IMR-90 (cell line): ENCODE results near the gene ALDH5A1. TPM values are rescaled to one million over a fixed set of nuclear protein-coding genes. Genes with fewer than 3 reads are reported as not detected.

ENCODE experiments used
- ATAC-seq: fragments of 200-7000 bp; cut with Tn5 transposase; 2 replicates; pipeline ENCODE4 v1.9.1; 2020; ENCODE audit warnings: low read depth, mild to moderate bottlenecking, moderate library complexity
- BruUV-seq: library from RNA; stranded (reverse); fragments of 400-500 nt; replicated peaks from 2 replicates; lab custom pipeline; 2021; lab: Mats Ljungman, UMichigan
- CTCF ChIA-PET: fragments of 300-600 bp; formaldehyde crosslinking; extraction: SDS; loops from one replicate; lab custom pipeline; 2021; ENCODE audit warnings: antibody characterized with exemption; lab: Yijun Ruan, JAX
- POLR2A ChIA-PET: fragments of 300-600 bp; sonication (Branson Sonifier 250); formaldehyde crosslinking; loops from one replicate; lab custom pipeline; 2022; ENCODE audit warnings: antibody characterized with exemption; ENCODE audit not compliant: unreplicated experiment; lab: Charles Lee
- DNase-seq: peaks from one replicate; pipeline ENCODE4 v3.0.0; 2013
- H2AFZ ChIP-seq: replicated peaks from 2 replicates; pipeline ENCODE3; 2013; ENCODE audit warnings: low read length, mild to moderate bottlenecking; ENCODE audit not compliant: poor library complexity
- H2AK5ac ChIP-seq: 2 replicates; pipeline ENCODE4 v1.6.1; 2013; ENCODE audit warnings: low read depth, low read length, inconsistent platforms
- H2AK9ac ChIP-seq: replicated peaks from 2 replicates; pipeline ENCODE3; 2013; ENCODE audit warnings: mild to moderate bottlenecking, low read depth, low read length, moderate library complexity; ENCODE audit not compliant: poor library complexity
- H2BK120ac ChIP-seq: 2 replicates; pipeline ENCODE4 v1.6.1; 2013; ENCODE audit warnings: low read depth, low read length, inconsistent platforms
- H2BK15ac ChIP-seq: 3 replicates; pipeline ENCODE4 v1.6.1; 2013; ENCODE audit warnings: low read depth, low read length, inconsistent platforms
- H2BK20ac ChIP-seq: 2 replicates; pipeline ENCODE4 v1.6.1; 2013; ENCODE audit warnings: low read depth, mild to moderate bottlenecking, inconsistent platforms, low read length, moderate library complexity
- H2BK5ac ChIP-seq: 2 replicates; pipeline ENCODE4 v1.6.1; 2013; ENCODE audit warnings: mild to moderate bottlenecking, low read depth, low read length, inconsistent platforms; ENCODE audit not compliant: poor library complexity, severe bottlenecking
- H3K14ac ChIP-seq: replicated peaks from 2 replicates; pipeline ENCODE4 v1.6.1; 2013; ENCODE audit warnings: low read depth, low read length, inconsistent platforms
- H3K18ac ChIP-seq: 2 replicates; pipeline ENCODE4 v1.6.1; 2013; ENCODE audit warnings: low read depth, low read length, control low read depth
- H3K23ac ChIP-seq: 2 replicates; pipeline ENCODE4 v1.6.1; 2013; ENCODE audit warnings: low read depth, low read length, inconsistent platforms
- H3K27ac ChIP-seq: 2 replicates; pipeline ENCODE4 v1.5.1; 2013; ENCODE audit warnings: mild to moderate bottlenecking, control low read depth, low read length; ENCODE audit not compliant: insufficient read depth
- H3K27me3 ChIP-seq: 2 replicates; pipeline ENCODE4 v1.6.1; 2013; ENCODE audit warnings: low read length; ENCODE audit not compliant: control insufficient read depth, insufficient read depth
- H3K36me3 ChIP-seq: 2 replicates; pipeline ENCODE4 v1.6.1; 2013; ENCODE audit warnings: low read length, mixed read lengths; ENCODE audit not compliant: control insufficient read depth, insufficient read depth
- H3K4ac ChIP-seq: 2 replicates; pipeline ENCODE4 v1.6.1; 2013; ENCODE audit warnings: low read depth, low read length, inconsistent platforms
- H3K4me1 ChIP-seq: 2 replicates; pipeline ENCODE4 v1.6.1; 2013; ENCODE audit warnings: low read length, mixed read lengths; ENCODE audit not compliant: control insufficient read depth, insufficient read depth
- H3K4me2 ChIP-seq: 2 replicates; pipeline ENCODE4 v1.6.1; 2013; ENCODE audit warnings: low read depth, mild to moderate bottlenecking, control low read depth, low read length, moderate library complexity
- H3K4me3 ChIP-seq: 2 replicates; pipeline ENCODE4 v1.5.1; 2013; ENCODE audit warnings: low read depth, mild to moderate bottlenecking, control low read depth, low read length, moderate library complexity; ENCODE audit not compliant: insufficient read depth
- H3K56ac ChIP-seq: 2 replicates; pipeline ENCODE4 v1.6.1; 2013; ENCODE audit warnings: low read length, inconsistent platforms; ENCODE audit not compliant: insufficient read depth; ENCODE audit errors: extremely low read depth
- H3K79me1 ChIP-seq, 2 experiments: 2 replicates each; pipeline ENCODE4 v1.6.1; 2013; ENCODE audit warnings: low read length in 2 of 2, inconsistent platforms in 1 of 2, low read depth in 1 of 2
- H3K9ac ChIP-seq: 2 replicates; pipeline ENCODE4 v1.6.1; 2013; ENCODE audit warnings: low read depth, low read length, control low read depth
- H3K9me1 ChIP-seq: 2 replicates; pipeline ENCODE4 v1.6.1; 2013; ENCODE audit warnings: low read length, inconsistent platforms; ENCODE audit not compliant: insufficient read depth
- H3K9me3 ChIP-seq: 2 replicates; pipeline ENCODE4 v1.6.1; 2013; ENCODE audit warnings: low read length; ENCODE audit not compliant: control insufficient read depth, insufficient read depth
- H4K20me1 ChIP-seq: 2 replicates; pipeline ENCODE4 v1.6.1; 2013; ENCODE audit warnings: low read length, inconsistent platforms; ENCODE audit not compliant: insufficient read depth
- H4K5ac ChIP-seq: 2 replicates; pipeline ENCODE4 v1.6.1; 2013; ENCODE audit warnings: mild to moderate bottlenecking, low read depth, low read length, control low read depth
- H4K8ac ChIP-seq, 2 experiments: 2 replicates each; pipeline ENCODE4 v1.6.1; 2013; ENCODE audit warnings: low read depth in 2 of 2, low read length in 2 of 2, control low read depth in 1 of 2, inconsistent platforms in 1 of 2
- H4K91ac ChIP-seq: 2 replicates; pipeline ENCODE4 v1.6.1; 2013; ENCODE audit warnings: low read depth, low read length, inconsistent platforms; ENCODE audit not compliant: insufficient read depth
- BHLHE40 ChIP-seq: fragments of 150-350 bp; IDR thresholded peaks from 2 replicates; pipeline ENCODE4 v1.6.1; 2016; ENCODE audit warnings: mild to moderate bottlenecking, low read depth, low read length
- CTCF ChIP-seq: conservative IDR thresholded peaks from 2 replicates; pipeline ENCODE4 v1.5.1; 2012; ENCODE audit warnings: mild to moderate bottlenecking, low read depth, low read length, improper control_type of control experiment
- WGBS, 2 experiments: methylation state at CpG; one replicate each; pipeline versions ENCODE4 v1.1.5 to v1.1.7; 2013; ENCODE audit warnings: missing lambda C conversion rate in 2 of 2; ENCODE audit not compliant: insufficient read length in 1 of 2; ENCODE audit errors: extremely low coverage in 2 of 2; 5-methylcytosine and 5-hydroxymethylcytosine counted together
- dilution Hi-C: fragments of 300-500 bp; cut with HindIII; formaldehyde crosslinking; loops from one replicate; pipeline ENCODE4 v1.14.3; 2018; ENCODE audit warnings: low sequenced_read_pairs; ENCODE audit not compliant: unreplicated experiment
- in situ Hi-C: fragments of 300-500 bp; cut with MboI; formaldehyde crosslinking; loops from 3 replicates; pipeline ENCODE4 v1.14.3; 2019; ENCODE audit warnings: low sequenced_read_pairs, inconsistent platforms, mixed read lengths
- intact Hi-C: fragments of 100-400 bp; cut with micrococcal nuclease; formaldehyde crosslinking; loops from 2 replicates; pipeline ENCODE4 v1.10.0; 2022
- polyA plus RNA-seq, 3 experiments: library from polyadenylated mRNA; depleted of rRNA; stranded (reverse); fragments of >200 nt; gene quantifications; 2 replicates each; pipeline ENCODE4 v1.2.3, GENCODE V29; 2012; ENCODE audit warnings: low replicate concordance in 1 of 3
- total RNA-seq: library from RNA; depleted of rRNA; stranded (reverse); fragments of >200 nt; gene quantifications from 2 replicates; pipeline ENCODE4 v1.2.3, GENCODE V29; 2012

Gene ALDH5A1
- total and polyA plus RNA-seq, 2 of the 4 experiments (the other 2 are of a cell fraction) = 0.36 to 0.48 TPM

DNA sequence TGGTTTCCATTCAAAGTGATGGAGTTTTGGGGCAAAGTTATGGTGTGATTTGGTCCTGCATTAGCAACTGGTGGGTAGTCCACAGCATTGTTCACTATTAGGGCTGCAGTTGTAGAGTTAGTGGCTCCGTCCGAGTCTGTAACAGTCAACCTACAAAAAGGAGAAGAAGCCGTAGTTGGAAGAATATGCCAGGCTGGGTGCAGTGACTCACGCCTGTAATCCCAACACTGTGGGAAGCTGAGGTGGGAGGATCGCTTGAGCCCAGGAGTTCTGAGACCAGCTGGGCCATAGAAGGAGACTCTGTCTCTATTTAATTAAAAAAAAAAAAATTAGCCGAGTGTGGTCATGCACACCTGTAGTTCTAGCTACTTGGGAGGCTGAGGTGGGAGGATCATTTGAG lies 81.7 kb downstream of the ALDH5A1 start:
- no peak for TF ChIP-seq CTCF
- TF ChIP-seq BHLHE40 = no peak
- H3K27me3 ChIP-seq = peaks cover 14% of the 10 kb centered on the region
- H2BK15ac ChIP-seq = no peak overlapping the region
- no peak overlapping the region for H3K27ac ChIP-seq
- 90% methylated on average over 2 of the region's 6 CpGs; no CpG with 5 or more reads in 1 of the 2 experiments for WGBS, 2 experiments
- H3K4me3 ChIP-seq = no peak overlapping the region
- H3K4me2 ChIP-seq = no peak overlapping the region
- intact Hi-C loops (no loop called here), in situ Hi-C loops (loop anchor here (25.0 kb wide), 1 partner anchor 1036 kb away; no protein-coding TSS in a partner anchor), dilution Hi-C loops (no loop called here)
- H2BK120ac ChIP-seq = no peak overlapping the region
- H3K14ac ChIP-seq = no peak overlapping the region
- H4K8ac ChIP-seq = no peak overlapping the region
- H3K9ac ChIP-seq = no peak overlapping the region
- H2AK9ac ChIP-seq = no peak overlapping the region
- no peaks in the 10 kb centered on the region for H3K9me3 ChIP-seq
- ATAC-seq (no peak), DNase-seq (no peak)
- BruUV-seq = no TSS peak
- no peak overlapping the region for H4K5ac ChIP-seq
- H3K56ac ChIP-seq = no peak overlapping the region
- no peak overlapping the region for H2AK5ac ChIP-seq
- POLR2A ChIA-PET = no interaction called here
- no peaks in the 10 kb centered on the region for H4K20me1 ChIP-seq
- H2AFZ ChIP-seq = no peak overlapping the region
- H3K36me3 ChIP-seq = no peaks in the 10 kb centered on the region
- no peak overlapping the region for H3K18ac ChIP-seq
- H3K9me1 ChIP-seq = no peaks in the 10 kb centered on the region
- no peak overlapping the region for H3K4ac ChIP-seq
- no peak overlapping the region for H2BK20ac ChIP-seq
- no peak overlapping the region for H3K23ac ChIP-seq
- H3K4me1 ChIP-seq = no peaks in the 10 kb centered on the region
- CTCF ChIA-PET = no interaction called here
- no peak overlapping the region for H4K91ac ChIP-seq
- no peaks in the 10 kb centered on the region for H3K79me1 ChIP-seq
- H2BK5ac ChIP-seq = no peak overlapping the region
